Measurements from ENCODE around the gene MPP2.

DNA sequence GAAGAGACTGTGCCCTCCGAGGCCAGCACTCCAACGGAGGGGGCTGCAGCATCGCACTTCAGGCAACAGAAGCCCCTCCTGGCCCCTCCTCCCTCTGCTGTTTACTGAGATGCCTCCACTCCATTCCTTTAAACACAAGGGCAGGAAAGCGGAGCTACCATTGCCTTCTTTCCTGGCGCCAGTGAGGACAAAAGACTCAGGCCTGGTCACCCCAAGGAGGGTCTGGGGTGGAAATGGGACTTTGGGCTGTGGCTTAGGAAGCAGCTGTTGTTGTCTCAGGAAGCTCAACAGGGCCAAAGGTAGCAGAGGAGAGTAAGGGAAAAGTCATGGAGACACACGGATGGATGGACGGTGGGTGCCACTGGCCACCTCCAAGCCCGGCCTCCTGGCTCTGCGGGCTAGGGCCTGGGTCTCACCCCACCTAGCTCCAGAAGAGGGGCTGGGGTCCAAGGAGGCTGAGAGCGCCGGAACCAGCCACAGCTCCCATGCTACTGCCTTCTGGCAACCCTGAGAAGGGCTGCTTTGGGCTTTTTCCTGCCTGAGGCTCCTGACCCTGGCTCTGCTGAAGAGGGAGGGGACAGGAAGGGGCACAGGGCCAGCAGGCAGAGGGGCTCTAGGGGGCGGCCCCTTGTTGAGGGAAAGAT, 49.3 kb downstream of the MPP2 start:
- TF ChIP-seq, protein P1, sequence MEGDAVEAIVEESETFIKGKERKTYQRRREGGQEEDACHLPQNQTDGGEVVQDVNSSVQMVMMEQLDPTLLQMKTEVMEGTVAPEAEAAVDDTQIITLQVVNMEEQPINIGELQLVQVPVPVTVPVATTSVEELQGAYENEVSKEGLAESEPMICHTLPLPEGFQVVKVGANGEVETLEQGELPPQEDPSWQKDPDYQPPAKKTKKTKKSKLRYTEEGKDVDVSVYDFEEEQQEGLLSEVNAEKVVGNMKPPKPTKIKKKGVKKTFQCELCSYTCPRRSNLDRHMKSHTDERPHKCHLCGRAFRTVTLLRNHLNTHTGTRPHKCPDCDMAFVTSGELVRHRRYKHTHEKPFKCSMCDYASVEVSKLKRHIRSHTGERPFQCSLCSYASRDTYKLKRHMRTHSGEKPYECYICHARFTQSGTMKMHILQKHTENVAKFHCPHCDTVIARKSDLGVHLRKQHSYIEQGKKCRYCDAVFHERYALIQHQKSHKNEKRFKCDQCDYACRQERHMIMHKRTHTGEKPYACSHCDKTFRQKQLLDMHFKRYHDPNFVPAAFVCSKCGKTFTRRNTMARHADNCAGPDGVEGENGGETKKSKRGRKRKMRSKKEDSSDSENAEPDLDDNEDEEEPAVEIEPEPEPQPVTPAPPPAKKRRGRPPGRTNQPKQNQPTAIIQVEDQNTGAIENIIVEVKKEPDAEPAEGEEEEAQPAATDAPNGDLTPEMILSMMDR (conservative IDR thresholded peaks at IDR 0.05; ENCODE audit: low read length): no peak
- TF ChIP-seq EZH2phosphoT487 (IDR thresholded peaks at IDR 0.05; ENCODE audit: borderline replicate concordance, low read depth, low read length): no peak
